GM18909 (cell line): ENCODE data around the gene ZP3.
"Not testable (repeated sequence)": the region's sequence is repeated elsewhere in the genome, so short reads cannot be mapped to it uniquely, and the experiment has no call there.

Experiments
- ATAC-seq: cut with Tn5 transposase; IDR thresholded peaks from one replicate; pipeline ENCODE4 v1.9.1; 2021; ENCODE audit warnings: mild to moderate bottlenecking; ENCODE audit not compliant: unreplicated experiment, poor library complexity

ZP3 gene

DNA sequence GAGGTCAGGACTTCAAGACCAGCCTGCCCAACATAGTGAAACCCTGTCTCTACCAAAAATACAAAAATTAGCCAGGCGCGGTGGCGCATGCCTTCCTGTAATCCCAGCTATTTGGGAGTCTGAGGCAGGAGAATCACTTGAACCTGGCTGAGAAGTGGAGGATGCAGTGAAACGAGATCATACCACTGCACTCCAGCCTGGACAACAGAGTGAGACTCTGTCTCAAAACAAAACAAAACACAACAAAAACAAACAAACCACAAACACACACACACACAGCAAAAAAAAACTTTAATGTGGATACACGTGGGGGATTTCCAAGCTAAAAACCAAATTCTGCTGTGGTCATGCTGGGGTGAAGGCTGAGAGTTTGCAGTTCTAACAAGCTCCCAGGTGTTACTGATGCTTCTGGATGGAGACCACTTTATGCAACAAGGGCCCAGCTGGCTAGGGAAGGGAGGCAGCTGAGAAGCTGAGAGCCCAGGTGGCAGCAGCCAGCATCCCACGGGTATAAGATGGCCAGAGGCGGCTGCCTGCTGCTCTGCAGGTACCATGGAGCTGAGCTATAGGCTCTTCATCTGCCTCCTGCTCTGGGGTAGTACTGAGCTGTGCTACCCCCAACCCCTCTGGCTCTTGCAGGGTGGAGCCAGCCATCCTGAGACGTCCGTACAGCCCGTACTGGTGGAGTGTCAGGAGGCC is at the start of gene ZP3:
ZP3 (plus strand) TSS at position 538 of the 699 bp plus-strand sequence; CDS start at position 553, 15 bp downstream.
- peak; percentile 65 for ATAC-seq

GRCh38 chr7:76375251-76375650 is 49.5 kb upstream of the ZP3 start:
- ATAC-seq: no peak

DNA sequence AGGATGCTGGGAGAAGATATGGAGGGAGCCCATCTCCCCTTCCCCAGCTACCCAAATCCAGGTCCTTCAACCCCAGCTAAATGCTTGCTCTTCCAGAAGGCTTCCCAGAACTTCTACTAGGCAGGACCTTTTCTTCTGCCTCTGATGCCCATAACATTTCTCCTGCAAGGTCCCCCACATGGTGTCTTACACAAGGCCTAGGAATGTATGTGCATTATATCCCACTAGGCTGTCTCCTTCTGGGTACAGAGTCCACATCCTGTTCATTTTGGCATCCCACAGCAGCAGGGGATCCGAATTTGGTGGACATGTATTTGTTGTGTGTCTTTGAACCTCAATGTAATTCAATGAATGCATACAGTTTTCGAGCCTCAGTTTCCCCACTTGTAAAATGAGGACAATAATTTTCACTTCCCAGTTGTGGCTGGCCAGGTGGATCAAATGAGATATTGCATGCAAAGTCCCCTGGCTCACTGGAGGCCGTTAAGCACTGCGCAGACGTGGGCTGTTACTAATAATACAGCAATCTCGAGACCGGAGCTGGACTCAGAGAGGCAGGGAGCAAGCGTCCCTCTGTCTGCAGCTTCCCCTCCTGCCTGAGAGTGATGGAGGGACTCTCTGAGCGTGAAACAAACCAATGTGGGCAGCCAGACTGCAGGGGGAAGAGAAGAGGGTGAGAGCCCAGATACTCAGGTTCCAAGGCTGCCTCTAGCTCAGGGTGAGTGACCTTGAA is 47.4 kb upstream of the ZP3 start:
- no peak for ATAC-seq

- no peak for ATAC-seq
Measured at GRCh38 chr7:76380623-76380966, 44.2 kb upstream of the ZP3 start.

GRCh38 chr7:76381814-76382213 is 42.9 kb upstream of the ZP3 start:
- no peak for ATAC-seq

DNA sequence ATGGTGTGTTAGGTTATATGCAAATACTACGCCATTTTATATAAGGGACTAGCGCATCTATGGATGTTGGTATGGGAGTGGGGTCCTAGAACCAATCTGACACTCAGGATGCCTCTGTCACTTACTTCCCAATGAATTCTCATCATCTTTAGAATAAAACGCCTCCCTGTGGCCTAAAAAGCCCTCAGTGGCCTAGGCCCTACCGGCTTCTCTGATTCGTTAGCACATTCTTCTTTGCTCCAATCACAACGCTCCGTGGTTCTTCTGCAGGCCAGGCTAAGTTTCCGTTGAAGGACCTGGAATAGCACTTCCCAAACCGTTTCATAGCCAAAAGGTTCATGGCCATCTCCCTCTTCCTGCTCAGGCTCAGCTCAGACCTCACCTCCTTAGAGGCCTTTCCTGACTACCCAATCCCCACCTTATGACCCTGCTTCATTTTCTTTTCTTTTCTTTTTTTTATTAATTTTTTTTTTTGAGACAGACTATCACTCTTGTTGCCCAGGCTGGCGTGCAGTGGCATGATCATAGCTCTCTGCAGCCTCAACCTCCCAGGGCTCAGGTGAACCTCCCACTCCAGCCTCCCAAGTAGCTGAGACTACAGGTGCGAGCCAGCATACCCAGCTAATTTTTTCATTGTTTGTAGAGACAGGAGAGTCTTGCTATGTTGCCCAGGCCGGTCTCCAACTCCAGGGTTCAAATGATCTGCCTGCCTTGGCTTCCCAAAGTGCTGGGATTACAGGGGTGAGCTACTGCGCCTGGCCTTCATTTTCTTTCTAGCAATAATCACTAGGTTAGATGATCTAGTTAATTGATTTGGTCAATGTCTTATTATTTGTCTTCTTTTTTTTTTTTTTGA is 41.4 kb upstream of the ZP3 start:
- ATAC-seq: no peak

- no peak for ATAC-seq
Measured at GRCh38 chr7:76386691-76387260, 38.0 kb upstream of the ZP3 start.

GRCh38 chr7:76387789-76388188 is 37.0 kb upstream of the ZP3 start:
- not testable (repeated sequence) for ATAC-seq

- ATAC-seq: no peak
Measured at GRCh38 chr7:76390092-76390491, 34.7 kb upstream of the ZP3 start.

- no peak for ATAC-seq
Measured at GRCh38 chr7:76392531-76393115, 32.1 kb upstream of the ZP3 start.

DNA sequence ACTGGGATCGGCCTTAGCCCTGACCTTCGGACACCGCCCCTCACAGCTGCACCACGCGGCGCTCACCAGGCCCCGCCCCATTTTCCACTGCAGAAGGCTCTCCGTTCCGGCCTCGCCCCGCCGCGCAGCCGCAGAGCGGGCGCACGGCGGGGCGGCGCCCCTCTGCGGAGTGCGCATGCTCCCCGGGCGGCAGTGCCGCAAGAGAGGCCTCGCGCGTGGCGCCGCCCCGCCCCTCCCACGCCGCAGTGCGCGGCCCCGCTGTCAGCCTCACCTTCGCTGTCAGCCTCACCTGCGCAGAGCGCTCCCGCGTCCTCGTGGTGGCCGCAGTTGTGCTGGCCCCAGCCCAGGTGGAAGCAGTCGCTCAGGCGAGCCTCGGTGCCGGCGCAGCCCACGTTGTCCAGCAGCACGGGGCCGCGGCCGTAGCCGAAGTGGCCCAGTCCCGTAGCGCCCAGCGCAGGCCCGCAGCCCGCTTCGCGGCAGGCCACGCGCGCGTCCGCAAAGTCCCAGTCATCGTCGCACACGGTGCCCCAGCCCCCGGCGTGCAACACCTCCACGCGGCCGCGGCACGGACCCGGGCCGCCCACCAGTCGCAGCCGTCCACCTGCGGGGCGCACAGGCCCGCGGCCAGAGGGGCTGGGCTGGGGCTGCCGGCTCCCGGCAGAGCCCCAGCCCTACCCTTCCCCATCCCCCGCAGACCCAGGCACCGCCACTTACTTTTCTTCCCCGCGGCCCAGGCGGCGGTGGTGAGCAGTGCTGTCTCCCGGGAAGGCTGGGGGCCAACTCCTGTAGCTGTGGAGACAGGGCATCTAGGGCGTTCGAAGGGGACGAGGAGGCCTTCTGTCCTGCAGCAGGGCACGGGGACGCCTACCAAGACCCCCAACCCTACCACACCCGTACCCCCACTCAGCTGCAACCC is 31.4 kb upstream of the ZP3 start:
- ATAC-seq: peak; percentile 89

DNA sequence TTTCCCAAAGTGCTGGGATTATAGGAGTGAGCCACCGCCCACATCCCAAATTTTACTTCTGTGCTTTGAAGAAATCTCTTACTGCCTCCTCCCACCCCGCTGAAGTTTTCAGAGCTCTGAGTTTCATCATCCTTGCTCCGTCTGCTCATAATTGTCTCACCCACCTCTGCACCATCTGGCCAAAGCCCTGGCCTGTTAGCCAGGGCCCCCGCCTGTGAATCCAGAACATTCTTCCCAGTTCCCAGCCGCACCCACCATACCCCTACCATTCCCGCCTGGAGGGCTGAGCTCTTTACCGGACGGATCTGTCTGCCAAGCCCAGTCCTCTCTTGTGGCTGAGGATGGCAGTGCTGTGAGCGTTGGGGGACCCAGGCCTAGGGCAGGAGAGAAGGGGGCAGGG is 29.8 kb upstream of the ZP3 start:
- ATAC-seq: no peak

DNA sequence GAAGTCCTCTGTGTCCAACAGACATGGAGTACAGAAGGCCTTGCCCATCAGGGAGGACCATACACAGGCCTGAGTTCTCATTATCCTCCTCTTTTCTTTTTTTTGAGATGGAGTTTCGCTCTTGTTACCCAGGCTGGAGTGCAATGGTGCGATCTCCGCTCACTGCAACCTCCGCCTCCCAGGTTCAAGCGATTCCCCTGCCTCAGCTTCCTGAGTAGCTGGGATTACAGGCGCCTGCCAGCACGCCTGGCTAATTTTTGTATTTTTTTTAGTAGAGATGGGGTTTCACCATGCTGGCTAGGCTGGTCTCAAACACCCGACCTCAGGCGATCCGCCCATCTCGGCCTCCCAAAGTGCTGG is 29.2 kb upstream of the ZP3 start:
- ATAC-seq: not testable (repeated sequence)

DNA sequence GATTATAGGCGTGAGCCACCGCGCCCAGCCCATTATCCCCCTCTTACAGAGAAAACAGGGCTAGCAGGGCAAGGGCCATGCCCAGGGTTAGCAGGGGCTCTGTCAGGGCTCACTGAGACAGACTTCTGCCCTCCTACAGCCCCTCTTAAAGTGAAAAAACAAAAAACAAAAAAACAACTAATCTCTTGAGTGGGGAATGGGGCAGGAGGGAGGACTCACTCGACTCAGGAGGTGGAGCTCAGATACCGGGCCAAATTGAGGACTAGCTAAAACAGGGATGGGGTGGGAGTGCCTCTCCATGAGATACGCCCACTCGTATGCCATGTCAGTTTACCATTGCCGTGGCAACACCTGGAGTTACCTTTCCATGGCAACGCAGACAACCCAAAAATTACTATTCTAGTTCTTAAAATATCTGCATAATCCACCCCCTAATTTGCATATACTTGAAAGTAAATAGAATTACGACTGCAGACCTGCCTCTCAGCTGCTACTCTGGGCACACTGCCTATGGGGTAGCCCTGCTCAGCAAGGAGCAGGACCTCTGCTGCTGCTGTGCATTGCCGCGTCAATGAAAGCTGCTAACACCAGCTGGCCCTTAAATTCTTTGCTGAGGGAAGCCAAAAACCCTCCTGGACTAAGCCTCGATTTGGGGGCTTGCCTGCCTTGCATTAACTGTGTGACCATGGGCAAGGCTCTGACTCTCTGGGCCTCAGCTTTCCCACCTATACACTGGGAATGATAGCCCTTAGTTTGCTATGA is 28.6 kb upstream of the ZP3 start:
- no peak for ATAC-seq

DNA sequence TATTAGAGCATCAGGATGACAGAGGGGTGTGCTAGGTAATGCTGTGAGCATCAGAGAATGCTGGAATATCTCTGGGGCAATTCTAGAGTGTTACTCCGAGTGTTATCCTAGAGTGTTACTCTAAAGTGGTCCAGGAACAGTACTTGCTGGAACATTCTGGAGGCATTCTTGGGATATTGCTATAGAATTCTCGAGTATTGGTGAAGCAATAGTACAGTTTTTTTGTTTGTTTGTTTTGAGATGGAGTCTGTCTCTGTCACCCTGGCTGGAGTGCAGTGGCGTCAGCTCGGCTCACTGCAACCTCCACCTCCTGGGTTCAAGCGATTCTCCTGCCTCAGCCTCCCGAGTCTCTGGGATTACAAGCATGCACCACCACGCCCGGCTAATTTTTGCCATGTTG is 27.9 kb upstream of the ZP3 start:
- ATAC-seq: no peak

DNA sequence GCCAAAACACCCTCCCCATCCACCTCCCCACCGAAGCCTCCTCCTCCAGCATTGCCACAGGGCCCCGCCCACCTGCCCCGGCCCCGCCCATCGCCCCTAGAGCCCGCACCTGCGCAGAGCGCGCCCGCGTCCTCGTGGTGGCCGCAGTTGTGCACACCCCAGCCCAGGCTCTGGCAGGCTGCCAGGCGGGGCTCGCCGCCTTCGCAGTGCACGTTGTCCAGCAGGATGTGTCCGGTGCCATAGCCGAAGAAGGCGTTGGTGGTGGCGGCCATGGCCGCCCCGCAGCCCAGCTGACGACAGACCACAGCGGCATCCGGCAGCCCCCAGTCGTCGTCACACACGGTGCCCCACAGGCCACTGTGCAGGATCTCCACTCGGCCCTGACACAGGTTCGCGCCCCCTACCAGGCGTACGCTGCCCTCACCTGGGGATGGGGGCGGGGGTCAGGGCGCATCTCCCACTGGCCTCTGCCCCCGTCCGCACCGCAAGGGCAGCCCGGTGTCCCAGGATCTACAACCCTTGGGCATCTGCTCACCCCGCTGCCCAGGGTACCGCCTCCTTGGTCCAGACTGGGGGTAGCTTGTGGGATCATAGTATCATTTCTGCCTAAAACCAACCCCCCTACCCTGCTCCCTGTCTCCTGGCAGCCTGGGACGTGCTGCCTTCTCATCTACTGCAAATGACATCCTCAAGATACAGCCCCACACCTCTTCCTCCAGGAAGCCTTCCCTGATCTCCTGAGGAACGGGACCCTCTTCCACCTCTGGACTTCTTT is 27.2 kb upstream of the ZP3 start:
- no peak for ATAC-seq

DNA sequence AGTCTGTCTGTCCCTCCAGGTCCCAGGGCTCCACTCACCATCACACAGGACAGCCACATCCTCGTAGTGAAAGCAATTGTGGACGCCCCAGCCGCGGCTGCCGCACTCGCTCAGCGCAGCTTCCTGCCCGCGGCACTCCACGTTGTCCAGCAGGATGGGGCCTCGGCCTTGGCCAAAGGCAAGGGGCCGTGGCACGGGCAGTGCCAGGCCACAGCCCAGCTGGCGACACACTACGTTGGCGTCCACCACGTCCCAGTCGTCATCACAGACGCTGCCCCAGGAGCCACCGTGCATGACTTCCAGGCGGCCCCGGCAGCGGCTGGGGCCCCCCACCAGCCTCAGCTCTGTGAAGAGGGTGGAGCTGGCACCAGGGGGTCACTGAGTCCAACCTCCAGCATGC is 24.5 kb upstream of the ZP3 start:
- ATAC-seq: no peak

- not testable (repeated sequence) for ATAC-seq
Measured at GRCh38 chr7:76403097-76403496, 21.7 kb upstream of the ZP3 start.
